HCT116 (cell line): ENCODE results near the gene ABCA9. TPM values are rescaled to one million over a fixed set of nuclear protein-coding genes. Genes with fewer than 3 reads are reported as not detected.

Experiments
- microRNA-seq: library from miRNA; unstranded; fragments of <30 nt; microRNA quantifications from one replicate; pipeline ENCODE4, GENCODE V29; 2016; ENCODE audit warnings: borderline number of aligned reads
- total RNA-seq: library from RNA; stranded (reverse); gene quantifications from one replicate; pipeline ENCODE4 v1.2.1, GENCODE V29; 2021; ENCODE audit not compliant: unreplicated experiment

ABCA9 gene
- total RNA-seq, 1 experiment from 2014 or later = not detected

Small RNA genes within 50 kb of the gene (microRNA-seq; reads per million reads assigned to microRNA genes)
- gene MIR4524A (not detected), gene MIR4524B (not detected)

Other genes starting within 250 kb of the ABCA9 start
- 0.44 TPM for gene ABCA8, start 105.5 kb downstream of the ABCA9 start, total RNA-seq
- gene ABCA6, start 81.0 kb upstream of the ABCA9 start, total RNA-seq = 0.44 TPM
- 0.34 TPM for gene ABCA10, start 167.9 kb upstream of the ABCA9 start, total RNA-seq